Erythroblast (primary cell): ENCODE results near the gene PDE10A.
"Not testable (repeated sequence)": the region's sequence is repeated elsewhere in the genome, so short reads cannot be mapped to it uniquely, and the experiment has no call there.

Experiments used
- DNase-seq, 2 experiments: peaks; one replicate each; lab custom pipeline; 2025; lab: John Stamatoyannopoulos, UW
- GATA1 ChIP-seq: IDR thresholded peaks from 2 replicates; pipeline ENCODE4 v1.6.1; 2011; ENCODE audit warnings: low read depth, mild to moderate bottlenecking, control low read depth, low read length, moderate library complexity
- POLR2A ChIP-seq: IDR thresholded peaks from 2 replicates; pipeline ENCODE4 v1.6.1; 2011; ENCODE audit warnings: mild to moderate bottlenecking, low read length

The PDE10A gene

GRCh38 chr6:165511807-165512206 is 151.2 kb downstream of the PDE10A start:
- no peak for TF ChIP-seq GATA1
- TF ChIP-seq POLR2A, result no peak
- DNase-seq, result no peak

DNA sequence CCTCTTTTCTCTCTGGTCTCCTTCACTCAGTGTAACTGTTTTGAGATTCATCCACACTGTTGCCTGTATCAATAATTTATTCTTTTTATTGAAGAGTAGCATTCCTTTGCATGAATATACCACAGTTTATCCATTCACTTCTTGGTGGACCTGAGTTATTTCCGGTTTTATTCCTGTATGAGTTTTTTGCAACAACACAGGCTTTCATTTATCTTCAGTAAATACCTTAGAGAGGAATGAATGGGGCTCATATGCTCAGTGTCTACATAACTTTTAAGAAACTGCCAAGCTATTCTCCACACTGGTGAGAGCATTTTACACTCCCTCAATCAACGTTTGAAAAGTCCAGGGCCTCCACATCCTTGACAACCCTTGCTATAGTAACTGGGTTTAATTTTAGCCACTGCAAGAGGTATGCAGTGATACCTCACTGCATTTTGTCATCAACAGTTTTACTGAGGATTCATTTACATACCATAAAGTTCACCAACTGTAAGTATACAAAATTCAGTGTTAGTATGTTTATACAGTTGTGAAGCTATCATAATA is 154.6 kb downstream of the PDE10A start:
- TF ChIP-seq GATA1, result no peak
- no peak for TF ChIP-seq POLR2A
- no peak for DNase-seq

GRCh38 chr6:165506657-165507056 is 156.4 kb downstream of the PDE10A start:
- TF ChIP-seq GATA1, result no peak
- no peak for TF ChIP-seq POLR2A
- DNase-seq, result no peak

DNA sequence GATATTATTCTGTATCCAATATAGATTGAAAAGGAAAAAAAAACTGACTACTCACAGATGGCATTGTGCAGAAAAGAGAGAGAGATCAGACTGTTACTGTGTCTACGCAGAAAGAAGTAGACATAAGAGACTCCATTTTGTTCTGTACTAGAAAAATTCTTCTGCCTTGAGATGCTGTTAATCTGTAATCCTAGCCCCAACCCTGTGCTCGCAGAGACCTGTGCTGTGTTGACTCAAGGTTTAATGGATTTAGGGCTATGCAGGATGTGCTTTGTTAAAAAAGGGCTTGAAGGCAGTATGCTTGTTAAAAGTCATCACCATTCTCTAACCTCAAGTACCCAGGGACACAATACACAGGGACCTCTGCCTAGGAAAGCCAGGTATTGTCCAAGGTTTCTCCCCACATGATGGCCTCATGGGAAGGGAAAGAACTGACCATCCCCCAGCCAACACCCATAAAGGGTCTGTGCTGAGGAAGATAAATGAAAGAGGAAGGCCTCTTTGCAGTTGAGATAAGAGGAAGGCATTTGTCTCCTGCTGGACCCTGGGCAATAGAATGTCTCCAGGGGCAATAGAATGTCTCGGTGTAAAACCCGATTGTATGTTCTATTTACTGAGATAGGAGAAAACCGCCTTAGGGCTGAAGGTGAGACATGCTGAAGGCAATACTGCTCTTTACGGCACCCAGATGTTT is 162.7 kb downstream of the PDE10A start:
- DNase-seq, result not testable (repeated sequence)

GRCh38 chr6:165497472-165497871 is 165.6 kb downstream of the PDE10A start:
- no peak for TF ChIP-seq GATA1
- TF ChIP-seq POLR2A, result no peak
- DNase-seq, result no peak

DNA sequence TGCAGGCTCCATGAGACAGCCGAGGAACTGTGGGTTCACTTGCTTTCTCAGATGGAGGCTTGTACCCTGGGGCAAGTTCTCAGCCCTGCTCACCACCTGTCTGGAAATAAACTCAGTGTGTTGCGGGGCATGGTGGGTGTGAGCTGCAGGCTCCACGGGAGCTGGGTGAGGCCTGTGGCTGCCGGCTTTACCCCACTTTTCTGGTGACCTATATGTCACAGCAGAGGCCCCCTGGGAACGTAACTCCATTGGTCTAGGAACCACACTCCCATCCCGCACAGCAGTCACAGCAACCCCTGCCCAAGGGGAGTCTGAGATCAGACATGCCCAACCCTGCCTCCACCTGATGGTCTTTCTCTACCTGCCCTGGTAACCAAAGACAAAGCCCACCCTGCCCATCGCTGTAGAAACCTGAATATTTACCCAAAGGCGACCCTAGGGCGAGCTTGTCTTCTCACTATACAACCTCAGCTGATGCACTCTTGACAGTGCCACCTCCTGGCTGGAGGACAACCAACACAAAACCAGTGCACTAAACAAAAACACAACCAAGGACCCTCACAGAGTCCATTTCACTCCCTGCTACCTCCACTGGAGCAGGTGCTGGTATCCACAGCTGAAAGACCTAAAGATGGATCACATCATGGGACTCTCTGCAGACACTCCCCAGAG is 174.3 kb downstream of the PDE10A start:
- TF ChIP-seq POLR2A, result no peak
- no peak for TF ChIP-seq GATA1
- DNase-seq, result no peak

- TF ChIP-seq POLR2A (no peak), GATA1 (no peak)
Measured at GRCh38 chr6:165487950-165488349, 175.1 kb downstream of the PDE10A start.

DNA sequence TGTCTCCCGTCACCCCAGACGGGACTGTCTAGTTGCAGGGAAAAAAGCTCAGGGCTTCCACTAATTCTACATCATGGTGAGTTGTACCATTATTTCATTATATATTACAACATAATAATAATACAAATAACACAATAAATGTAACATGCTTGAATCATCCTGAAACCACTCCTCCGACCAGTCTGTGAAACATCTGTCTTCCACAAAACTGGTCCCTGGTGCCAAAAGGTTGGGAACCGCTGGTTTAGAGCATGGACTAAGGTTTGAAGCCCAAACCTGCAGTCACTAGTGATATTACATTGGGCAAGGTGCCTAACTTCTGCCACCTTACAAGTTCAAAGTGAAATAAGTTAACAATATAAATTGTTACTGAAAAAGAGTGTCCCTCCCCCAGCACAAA is 175.7 kb downstream of the PDE10A start:
- no peak for DNase-seq
- TF ChIP-seq POLR2A (no peak), GATA1 (no peak)

More at GRCh38 chr6:165487950-165488349, 175.1 kb downstream of the PDE10A start:
- no peak for DNase-seq

- no peak for DNase-seq
- TF ChIP-seq GATA1 (no peak), POLR2A (no peak)
Measured at GRCh38 chr6:165486183-165487137, 176.6 kb downstream of the PDE10A start.

DNA sequence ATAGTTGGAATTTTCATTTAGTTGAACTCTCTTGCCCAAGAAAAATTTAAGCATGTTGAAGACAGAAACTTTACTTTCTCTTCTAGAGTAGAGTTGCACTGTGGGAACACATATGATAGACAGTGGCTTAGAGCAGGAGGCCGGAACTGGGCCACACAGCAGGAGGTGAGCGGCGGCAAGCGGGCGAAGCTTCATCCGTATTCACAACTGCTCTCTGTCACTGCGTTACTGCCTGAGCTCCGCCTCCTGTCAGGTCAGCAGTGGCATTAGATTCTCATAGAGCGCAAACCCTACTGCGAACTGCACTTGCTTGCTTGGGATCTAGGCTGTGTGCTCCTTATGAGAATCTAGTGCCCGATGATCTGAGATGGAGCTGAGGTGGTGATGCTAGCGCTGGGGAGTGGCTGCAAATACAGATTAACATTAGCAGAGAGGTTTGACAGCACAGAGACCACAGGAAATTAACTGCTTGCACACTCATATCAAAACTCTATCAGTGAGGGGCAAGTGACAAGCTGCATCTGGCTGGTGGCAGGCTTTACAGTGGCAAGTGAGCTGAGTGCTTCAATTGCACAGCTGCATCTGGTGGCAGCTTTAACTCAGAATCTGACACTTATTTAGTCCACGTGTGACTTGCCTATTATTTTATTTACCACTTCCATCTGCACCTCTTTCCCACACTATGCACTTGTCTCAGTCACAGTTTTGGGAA is 178.7 kb downstream of the PDE10A start:
- TF ChIP-seq GATA1 (no peak), POLR2A (no peak)
- DNase-seq, result no peak

DNA sequence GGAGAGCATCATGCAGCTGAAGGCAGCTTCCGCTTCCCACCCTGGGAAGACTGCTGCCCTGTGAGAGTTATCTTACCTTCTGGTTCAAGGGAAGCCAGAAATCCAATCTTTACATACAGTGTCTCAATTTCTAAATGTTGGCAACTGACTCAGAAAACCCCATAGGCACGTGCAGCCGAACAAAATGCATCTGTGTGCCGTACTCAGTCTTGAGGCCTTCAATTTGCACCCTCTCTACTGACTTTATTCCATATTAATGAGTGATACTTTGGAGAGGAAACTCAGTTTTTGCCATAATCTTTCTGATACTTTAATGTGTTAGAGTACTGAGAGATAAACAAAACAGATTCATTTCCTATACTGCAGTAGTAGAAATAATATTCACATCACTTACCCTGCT is 181.1 kb downstream of the PDE10A start:
- no peak for DNase-seq
- TF ChIP-seq GATA1, result no peak
- TF ChIP-seq POLR2A, result no peak

DNA sequence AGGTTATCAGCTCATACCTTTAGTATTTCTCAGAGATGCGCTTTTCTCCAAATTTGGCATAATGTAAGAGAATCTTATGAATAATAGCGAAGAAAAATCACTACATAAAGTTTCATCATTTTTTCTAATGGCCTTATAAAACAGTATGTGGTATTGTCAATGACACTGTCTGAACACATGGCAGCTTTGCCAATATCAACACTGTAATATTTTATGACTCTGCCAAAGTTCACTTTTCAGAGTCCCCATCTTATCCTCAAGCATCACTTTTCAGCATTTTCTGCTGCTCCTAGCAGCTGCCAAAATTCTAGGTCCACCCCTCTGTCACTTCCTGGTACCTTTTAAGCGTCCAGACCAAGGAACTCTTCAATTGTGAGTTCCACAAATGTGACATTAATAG is 182.1 kb downstream of the PDE10A start:
- no peak for DNase-seq
- TF ChIP-seq GATA1 (no peak), POLR2A (no peak)

- DNase-seq, result no peak
- TF ChIP-seq POLR2A (no peak), GATA1 (no peak)
Measured at GRCh38 chr6:165478581-165478980, 184.5 kb downstream of the PDE10A start.
